Mononuclear cell (primary cell): Measurements from ENCODE around the gene KBTBD2. TPM values are rescaled to one million over a fixed set of nuclear protein-coding genes. Genes with fewer than 3 reads are reported as not detected.
"Not testable (repeated sequence)": the region's sequence is repeated elsewhere in the genome, so short reads cannot be mapped to it uniquely, and the experiment has no call there.

ENCODE experiments used
- H3K27me3 ChIP-seq: 2 replicates; pipeline ENCODE4 v1.6.0; 2011; ENCODE audit warnings: low read length, control low read depth; ENCODE audit not compliant: insufficient read depth
- H3K4me1 ChIP-seq: 2 replicates; pipeline ENCODE4 v1.5.1; 2011; ENCODE audit warnings: mild to moderate bottlenecking, low read length, control low read depth; ENCODE audit not compliant: insufficient read depth
- H3K4me3 ChIP-seq: 2 replicates; pipeline ENCODE4 v1.5.1; 2011; ENCODE audit warnings: mild to moderate bottlenecking, low read length, moderate library complexity
- H3K9me3 ChIP-seq: 2 replicates; pipeline ENCODE4 v1.5.1; 2011; ENCODE audit warnings: low read depth, mild to moderate bottlenecking, control low read depth, low read length
- total RNA-seq: library from RNA; depleted of rRNA; stranded (reverse); fragments of >200 nt; gene quantifications from one replicate; pipeline ENCODE4 v1.2.3, GENCODE V29; 2012

KBTBD2 gene
- total RNA-seq, 1 donor, result 169 TPM

- no peaks in the 10 kb centered on the region for H3K27me3 ChIP-seq
- H3K9me3 ChIP-seq, result no peaks in the 10 kb centered on the region
- peaks cover 8% of the 10 kb centered on the region for H3K4me1 ChIP-seq
- H3K4me3 ChIP-seq, result no peak overlapping the region
These were observed 10.1 kb upstream of the KBTBD2 start for GRCh38 chr7:32901629-32902028.

- no peaks in the 10 kb centered on the region for H3K9me3 ChIP-seq
- no peaks in the 10 kb centered on the region for H3K27me3 ChIP-seq
- no peak overlapping the region for H3K4me3 ChIP-seq
- H3K4me1 ChIP-seq, result peaks cover 6% of the 10 kb centered on the region
These were observed 9.0 kb upstream of the KBTBD2 start for GRCh38 chr7:32900433-32900995.

GRCh38 chr7:32897376-32897775 is 5.8 kb upstream of the KBTBD2 start:
- not testable (repeated sequence) for H3K9me3 ChIP-seq, H3K27me3 ChIP-seq, H3K4me3 ChIP-seq, H3K4me1 ChIP-seq

DNA sequence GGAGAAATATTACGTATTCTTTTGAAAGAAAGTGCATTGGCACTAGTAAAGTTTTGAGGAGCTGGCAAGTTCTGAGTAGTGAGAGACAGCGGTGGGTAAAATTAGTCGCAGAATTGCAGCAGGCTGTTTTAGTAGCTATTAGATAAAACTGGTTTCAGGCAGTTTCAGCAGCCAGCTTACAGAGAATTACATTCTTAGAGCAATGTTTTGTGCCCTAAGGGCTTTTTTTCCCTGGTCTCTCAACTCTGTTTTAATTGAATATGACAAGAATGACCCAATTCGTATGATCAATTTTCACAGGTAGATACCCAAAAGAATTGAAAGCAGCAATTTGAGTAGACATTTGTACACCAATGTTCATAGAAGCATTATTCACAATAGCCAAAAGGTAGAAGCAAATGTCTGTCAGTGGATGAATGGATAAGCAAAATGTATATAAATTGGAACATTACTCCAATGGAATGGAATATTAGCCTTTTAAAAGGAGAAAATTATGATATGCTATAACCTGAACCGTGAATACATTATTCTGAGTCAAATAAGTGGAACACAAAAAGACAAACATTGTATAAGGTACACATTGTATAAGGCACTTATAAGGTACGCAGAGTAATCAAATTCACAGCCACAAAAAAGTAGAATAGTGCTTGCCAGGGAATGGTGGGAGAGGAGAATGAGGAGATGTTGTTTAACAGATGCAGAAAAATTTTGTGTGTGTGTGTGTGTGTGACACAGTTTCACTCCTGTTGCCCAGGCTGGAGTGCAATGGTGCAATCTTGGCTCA is 5.2 kb upstream of the KBTBD2 start:
- H3K4me1 ChIP-seq, result peaks cover 12% of the 10 kb centered on the region
- H3K4me3 ChIP-seq, result no peak overlapping the region
- H3K9me3 ChIP-seq, result no peaks in the 10 kb centered on the region
- H3K27me3 ChIP-seq, result no peaks in the 10 kb centered on the region

- Histone ChIP-seq H3K27me3 (no peaks in the 10 kb centered on the region), H3K9me3 (no peaks in the 10 kb centered on the region), H3K4me1 (peaks cover 22% of the 10 kb centered on the region), H3K4me3 (no peak overlapping the region)
These were observed 2.6 kb upstream of the KBTBD2 start for GRCh38 chr7:32894171-32894570.

- Histone ChIP-seq H3K9me3 (no peaks in the 10 kb centered on the region), H3K4me1 (peaks cover 27% of the 10 kb centered on the region), H3K27me3 (no peaks in the 10 kb centered on the region), H3K4me3 (no peak overlapping the region)
These were observed 2.2 kb upstream of the KBTBD2 start for GRCh38 chr7:32893722-32894121.

GRCh38 chr7:32893207-32893524 is 1.6 kb upstream of the KBTBD2 start:
- H3K4me1 ChIP-seq, result peaks cover 32% of the 10 kb centered on the region
- no peaks in the 10 kb centered on the region for H3K27me3 ChIP-seq
- no peak overlapping the region for H3K4me3 ChIP-seq
- H3K9me3 ChIP-seq, result no peaks in the 10 kb centered on the region

DNA sequence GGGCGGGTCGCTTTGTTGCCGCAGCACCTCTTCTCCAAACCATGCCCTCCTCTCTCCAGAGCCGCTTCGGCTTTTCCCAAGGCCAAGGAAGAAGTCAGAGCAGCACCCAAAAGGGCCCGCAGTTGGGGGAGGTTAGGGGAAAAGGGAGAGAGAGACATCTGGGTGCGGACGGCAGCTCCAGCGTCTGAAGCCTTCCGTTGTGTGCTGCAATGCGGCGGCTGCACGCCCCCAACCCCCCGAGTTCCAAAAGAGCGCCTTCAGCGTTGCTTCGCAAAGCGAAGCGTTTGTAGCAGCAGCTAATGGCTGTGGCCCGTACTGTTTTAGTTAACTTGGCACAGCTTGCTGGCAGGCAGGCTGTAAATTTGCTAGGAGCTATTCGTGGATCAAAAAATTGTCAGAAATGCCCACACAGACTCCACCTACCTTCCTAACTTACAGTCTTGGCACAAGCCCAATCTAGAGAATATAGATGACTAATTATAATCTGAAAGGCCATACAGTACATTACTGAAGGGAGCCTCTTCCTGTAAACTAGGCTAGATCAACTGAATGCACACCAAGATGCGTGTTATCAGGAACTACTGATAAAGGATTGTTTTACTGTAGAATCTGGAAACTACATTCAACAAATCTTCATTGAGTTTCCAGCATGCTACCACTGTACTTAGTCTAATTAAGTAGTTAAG is 1.1 kb upstream of the KBTBD2 start:
- Histone ChIP-seq H3K4me3 (peak overlapping the region; percentile 60), H3K27me3 (no peaks in the 10 kb centered on the region), H3K9me3 (no peaks in the 10 kb centered on the region), H3K4me1 (peaks cover 37% of the 10 kb centered on the region)

GRCh38 chr7:32891800-32892520 is 400 bp upstream of the KBTBD2 start:
- H3K4me1 ChIP-seq, result peaks cover 40% of the 10 kb centered on the region
- H3K9me3 ChIP-seq, result no peaks in the 10 kb centered on the region
- peak overlapping the region; percentile 90 for H3K4me3 ChIP-seq
- no peaks in the 10 kb centered on the region for H3K27me3 ChIP-seq

- Histone ChIP-seq H3K4me1 (peaks cover 43% of the 10 kb centered on the region), H3K4me3 (peak overlapping the region; percentile 90), H3K27me3 (no peaks in the 10 kb centered on the region)
These were observed 842 bp downstream of the KBTBD2 start for GRCh38 chr7:32890793-32891042.

DNA sequence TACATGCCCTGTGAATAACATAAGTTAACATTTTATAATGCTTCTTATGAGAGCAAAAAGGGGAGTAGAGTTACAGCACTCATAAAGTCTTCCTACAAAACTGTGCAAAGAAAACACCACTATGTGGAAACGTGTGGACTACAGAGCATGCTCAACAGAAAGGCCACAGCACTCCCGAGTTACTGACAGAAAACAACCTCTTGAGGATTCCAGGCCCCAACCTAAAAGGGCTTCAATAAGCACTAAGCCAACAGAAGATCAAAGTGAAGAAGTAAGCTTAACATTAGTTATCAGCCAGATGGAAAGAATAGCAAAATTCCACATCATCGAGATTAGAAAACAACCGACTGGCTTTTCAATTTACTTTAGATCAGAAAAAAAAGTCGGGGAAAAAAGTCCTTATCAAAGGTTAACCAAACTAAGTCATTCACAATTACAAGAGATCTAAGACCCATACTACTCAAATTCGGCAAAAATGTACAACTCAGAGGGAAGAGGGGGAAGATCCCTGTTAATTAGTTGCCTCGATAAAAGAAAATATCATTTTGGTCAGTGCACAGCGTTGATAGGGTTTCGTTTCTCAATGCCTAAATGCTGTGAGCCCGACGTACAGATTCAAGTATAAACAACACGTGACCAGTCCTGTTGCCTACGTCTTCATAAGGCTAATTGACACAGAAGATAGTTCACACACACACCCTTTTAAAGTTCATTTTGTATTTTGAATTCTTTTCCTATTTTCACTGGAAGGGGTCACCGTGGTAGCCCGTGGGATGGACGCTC is 1.4 kb downstream of the KBTBD2 start:
- Histone ChIP-seq H3K4me3 (peak overlapping the region; percentile 90), H3K9me3 (no peaks in the 10 kb centered on the region), H3K27me3 (no peaks in the 10 kb centered on the region), H3K4me1 (peaks cover 45% of the 10 kb centered on the region)

More at GRCh38 chr7:32890793-32891042, 842 bp downstream of the KBTBD2 start:
- no peaks in the 10 kb centered on the region for H3K9me3 ChIP-seq

DNA sequence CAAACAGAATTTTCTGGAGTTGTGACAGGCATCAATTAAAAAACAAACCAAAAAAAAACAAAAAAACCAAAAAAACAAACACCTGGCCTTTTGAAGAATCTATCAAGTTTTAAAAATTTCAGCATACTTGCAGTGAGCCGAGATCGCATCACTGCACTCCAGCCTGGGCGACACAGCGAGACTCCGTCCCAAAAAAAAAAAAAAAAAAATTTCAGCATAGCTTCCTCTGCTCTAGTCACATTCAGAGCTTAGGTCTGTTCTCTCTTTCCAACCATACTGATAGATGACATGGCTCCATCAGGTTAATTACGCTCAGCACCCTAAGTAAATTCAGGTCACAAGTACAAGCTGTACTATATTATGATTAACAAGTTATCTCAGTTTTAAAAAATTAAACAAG is 3.1 kb downstream of the KBTBD2 start:
- no peaks in the 10 kb centered on the region for H3K27me3 ChIP-seq
- no peaks in the 10 kb centered on the region for H3K9me3 ChIP-seq
- H3K4me1 ChIP-seq, result peaks cover 53% of the 10 kb centered on the region
- no peak overlapping the region for H3K4me3 ChIP-seq

- H3K4me3 ChIP-seq, result no peak overlapping the region
- H3K4me1 ChIP-seq, result peaks cover 54% of the 10 kb centered on the region
These were observed 4.2 kb downstream of the KBTBD2 start for GRCh38 chr7:32887395-32887794.

GRCh38 chr7:32881074-32881982 is 10.2 kb downstream of the KBTBD2 start:
- Histone ChIP-seq H3K9me3 (no peaks in the 10 kb centered on the region), H3K27me3 (no peaks in the 10 kb centered on the region), H3K4me3 (no peak overlapping the region), H3K4me1 (peaks cover 32% of the 10 kb centered on the region)

More at GRCh38 chr7:32887395-32887794, 4.2 kb downstream of the KBTBD2 start:
- H3K9me3 ChIP-seq, result no peaks in the 10 kb centered on the region
- no peaks in the 10 kb centered on the region for H3K27me3 ChIP-seq
